HepG2 (cell line): ENCODE measurements around the gene HOMEZ. TPM values are rescaled to one million over a fixed set of nuclear protein-coding genes. Genes with fewer than 3 reads are reported as not detected.

Experiments used
- ASH2L ChIP-seq: fragments of 300-600, 200-600 bp; sonication (generic); IDR thresholded peaks from 2 replicates; pipeline ENCODE4 v1.7.0; 2017; ENCODE audit warnings: low read depth, mild to moderate bottlenecking, moderate library complexity, mixed read lengths, low read length; ENCODE audit not compliant: insufficient read length
- IRX3 ChIP-seq: sonication (generic); formaldehyde crosslinking; IDR thresholded peaks from 2 replicates; pipeline ENCODE4 v1.8.1; 2023; ENCODE audit warnings: mild to moderate bottlenecking, low read depth, missing genetic modification reagents, borderline replicate concordance
- JARID2 ChIP-seq: sonication (generic); formaldehyde crosslinking; IDR thresholded peaks from 2 replicates; pipeline ENCODE4 v1.8.1; 2023; ENCODE audit warnings: missing genetic modification reagents, inconsistent platforms; ENCODE audit not compliant: insufficient replicate concordance
- NRL ChIP-seq: sonication (generic); formaldehyde crosslinking; IDR thresholded peaks from 2 replicates; pipeline ENCODE4 v1.5.0; 2020; ENCODE audit warnings: missing genetic modification reagents, mild to moderate bottlenecking, moderate library complexity, borderline replicate concordance
- SRSF9 ChIP-seq: fragments of 200-400 bp; formaldehyde crosslinking; IDR thresholded peaks from 2 replicates; pipeline ENCODE4 v1.6.1; 2018; ENCODE audit warnings: borderline replicate concordance, mild to moderate bottlenecking, low read depth, low read length; ENCODE audit not compliant: insufficient read depth, poor library complexity, severe bottlenecking
- TAF15 ChIP-seq: fragments of 200-400 bp; formaldehyde crosslinking; IDR thresholded peaks from one replicate; pipeline ENCODE4 v1.6.1; 2018; ENCODE audit warnings: mild to moderate bottlenecking, low read depth, low read length; ENCODE audit not compliant: poor library complexity, severe bottlenecking
- WIZ ChIP-seq: sonication (generic); formaldehyde crosslinking; IDR thresholded peaks from 2 replicates; pipeline ENCODE4 v1.5.1; 2020; ENCODE audit warnings: mild to moderate bottlenecking, missing genetic modification reagents
- YEATS2 ChIP-seq: sonication (generic); formaldehyde crosslinking; IDR thresholded peaks from 2 replicates; pipeline ENCODE4 v1.4.0; 2020; ENCODE audit warnings: missing genetic modification reagents, borderline replicate concordance
- ZFP62 ChIP-seq: sonication (generic); formaldehyde crosslinking; IDR thresholded peaks from 2 replicates; pipeline ENCODE4 v1.4.0; 2020; ENCODE audit warnings: missing genetic modification reagents
- ZNF136 ChIP-seq: sonication (generic); formaldehyde crosslinking; IDR thresholded peaks from 2 replicates; pipeline ENCODE4 v1.8.1; 2022; ENCODE audit warnings: low read depth, mild to moderate bottlenecking, moderate library complexity, missing genetic modification reagents
- ZNF292 ChIP-seq: sonication (generic); formaldehyde crosslinking; IDR thresholded peaks from 2 replicates; pipeline ENCODE4 v1.8.1; 2022; ENCODE audit warnings: mild to moderate bottlenecking, low read depth, missing genetic modification reagents, borderline replicate concordance
- ZNF333 ChIP-seq: sonication (generic); formaldehyde crosslinking; IDR thresholded peaks from 2 replicates; pipeline ENCODE4 v1.4.0; 2020; ENCODE audit warnings: mild to moderate bottlenecking, missing genetic modification reagents, borderline replicate concordance
- ZNF354B ChIP-seq: sonication (generic); formaldehyde crosslinking; IDR thresholded peaks from 2 replicates; pipeline ENCODE4 v1.8.0; 2022; ENCODE audit warnings: mild to moderate bottlenecking, missing genetic modification reagents
- ZNF775 ChIP-seq: sonication (generic); formaldehyde crosslinking; IDR thresholded peaks from 2 replicates; pipeline ENCODE4 v1.4.0; 2020; ENCODE audit warnings: missing genetic modification reagents, mild to moderate bottlenecking, moderate library complexity, borderline replicate concordance
- polyA plus RNA-seq, 8 experiments: library from polyadenylated mRNA; depleted of rRNA in 3 of 8; stranded (reverse) in 7 of 8; unstranded in 1 of 8; fragments of >200 nt; fragmentation: Illumina TruSeq in 4 of 8; extraction: Trizol in 4 of 8; gene quantifications; 2 replicates each; pipeline versions ENCODE4 v1.2.1 to v1.2.3, GENCODE V29; 2011 to 2016; ENCODE audit warnings: low read depth in 4 of 8, missing spikeins in 1 of 8, mixed read lengths in 1 of 8; ENCODE audit not compliant: insufficient read depth in 1 of 8
- total RNA-seq, 5 experiments: library from RNA; depleted of rRNA; stranded (reverse); fragments of >200 nt; fragmentation: Illumina TruSeq; extraction: Trizol; gene quantifications; 2 replicates each; pipeline ENCODE4 v1.2.3, GENCODE V29; 2016; ENCODE audit warnings: low read depth in 1 of 5
- TF ChIP-seq, protein P1 (sequence below): sonication (generic); formaldehyde crosslinking; conservative IDR thresholded peaks from 2 replicates; pipeline ENCODE4 v1.4.0; 2020; ENCODE audit warnings: missing genetic modification reagents
- TF ChIP-seq, protein P2 (sequence below): sonication (generic); formaldehyde crosslinking; IDR thresholded peaks from 2 replicates; pipeline ENCODE4 v1.5.0; 2020; ENCODE audit warnings: mild to moderate bottlenecking, missing genetic modification reagents
- TF ChIP-seq, protein P3 (sequence below): sonication (generic); formaldehyde crosslinking; IDR thresholded peaks from 2 replicates; pipeline ENCODE4 v1.4.0; 2020; ENCODE audit warnings: mild to moderate bottlenecking, missing genetic modification reagents

The HOMEZ gene
- total and polyA plus RNA-seq, 2 of the 13 experiments (the other 11 are each of a cell fraction or from before 2014, with no cell fraction given) = 14.5 to 31.8 TPM

DNA sequence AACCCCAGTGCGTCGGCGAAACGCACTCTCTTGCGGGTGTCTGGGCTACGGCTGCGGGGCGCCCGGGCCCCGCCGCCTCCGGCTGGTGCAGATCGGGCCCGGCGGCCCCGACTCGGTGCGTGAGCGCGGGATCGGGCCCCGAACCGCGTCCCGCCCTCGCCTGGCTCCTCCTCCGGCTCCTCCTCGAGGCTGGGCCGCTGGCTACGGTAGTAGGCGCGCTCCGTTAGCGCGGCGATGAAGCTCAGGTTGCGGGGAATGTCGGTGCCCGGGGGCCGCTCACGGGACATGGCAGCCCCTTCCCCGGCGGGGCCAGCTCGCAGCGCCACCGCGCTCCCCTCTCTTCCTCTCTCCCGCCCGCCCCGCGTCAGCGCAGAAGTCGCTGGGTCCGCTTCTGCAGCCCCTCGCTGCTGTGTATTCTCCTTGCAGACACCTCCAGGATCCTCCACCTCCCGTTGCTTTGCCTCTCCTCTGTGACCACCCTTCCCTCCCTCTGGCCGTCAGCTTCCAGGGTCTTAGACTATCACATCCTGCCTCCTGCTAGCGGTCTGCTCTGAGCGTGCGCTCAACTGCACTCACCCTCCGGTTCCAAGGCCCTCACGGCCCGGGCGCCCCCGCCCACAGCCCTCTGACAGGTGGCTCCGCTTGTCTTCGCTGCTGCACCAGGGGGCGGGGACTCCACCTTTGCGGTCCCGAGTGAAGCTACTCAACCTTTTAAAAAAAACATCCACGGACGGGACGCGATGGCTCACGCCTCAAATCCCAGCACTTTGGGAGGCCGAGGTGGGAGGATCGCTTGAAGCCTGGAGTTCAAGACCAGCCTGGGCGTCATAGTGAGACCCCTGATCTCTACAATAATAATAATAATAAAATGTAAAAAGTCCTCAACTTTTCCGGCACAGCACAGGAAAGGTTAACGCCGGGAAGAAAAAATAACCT, 16.6 kb upstream of the HOMEZ start, which contains the start of gene PPP1R3E (continued):
- peak; percentile 97 for TF ChIP-seq JARID2 (CRISPR knock-in tag)
- TF ChIP-seq ZNF292 (CRISPR knock-in tag) = peak; percentile 89
- no peak for TF ChIP-seq WIZ (CRISPR knock-in tag)
- peak; percentile 70; the same call in 1 of the 2 replicates for TF ChIP-seq IRX3 (CRISPR knock-in tag)
- TF ChIP-seq, protein P1, sequence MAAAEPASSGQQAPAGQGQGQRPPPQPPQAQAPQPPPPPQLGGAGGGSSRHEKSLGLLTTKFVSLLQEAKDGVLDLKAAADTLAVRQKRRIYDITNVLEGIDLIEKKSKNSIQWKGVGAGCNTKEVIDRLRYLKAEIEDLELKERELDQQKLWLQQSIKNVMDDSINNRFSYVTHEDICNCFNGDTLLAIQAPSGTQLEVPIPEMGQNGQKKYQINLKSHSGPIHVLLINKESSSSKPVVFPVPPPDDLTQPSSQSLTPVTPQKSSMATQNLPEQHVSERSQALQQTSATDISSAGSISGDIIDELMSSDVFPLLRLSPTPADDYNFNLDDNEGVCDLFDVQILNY = peak; percentile 28; the same call in 1 of the 2 replicates
- TF ChIP-seq NRL (CRISPR knock-in tag) = peak; percentile 87; the same call in 1 of the 2 replicates
- TF ChIP-seq, protein P2, sequence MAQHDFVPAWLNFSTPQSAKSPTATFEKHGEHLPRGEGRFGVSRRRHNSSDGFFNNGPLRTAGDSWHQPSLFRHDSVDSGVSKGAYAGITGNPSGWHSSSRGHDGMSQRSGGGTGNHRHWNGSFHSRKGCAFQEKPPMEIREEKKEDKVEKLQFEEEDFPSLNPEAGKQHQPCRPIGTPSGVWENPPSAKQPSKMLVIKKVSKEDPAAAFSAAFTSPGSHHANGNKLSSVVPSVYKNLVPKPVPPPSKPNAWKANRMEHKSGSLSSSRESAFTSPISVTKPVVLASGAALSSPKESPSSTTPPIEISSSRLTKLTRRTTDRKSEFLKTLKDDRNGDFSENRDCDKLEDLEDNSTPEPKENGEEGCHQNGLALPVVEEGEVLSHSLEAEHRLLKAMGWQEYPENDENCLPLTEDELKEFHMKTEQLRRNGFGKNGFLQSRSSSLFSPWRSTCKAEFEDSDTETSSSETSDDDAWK = no peak
- TF ChIP-seq ZNF136 (CRISPR knock-in tag) = peak; percentile 28; the same call in 1 of the 2 replicates
- 0 out of 2 replicates have a peak, but pooled peaks have one; percentile 60 for TF ChIP-seq ZNF354B (CRISPR knock-in tag)
- peak; percentile 35 for TF ChIP-seq TAF15
- peak; percentile 96 for TF ChIP-seq ZNF333 (CRISPR knock-in tag)
- TF ChIP-seq ASH2L = no peak
- TF ChIP-seq ZFP62 (CRISPR knock-in tag) = no peak
- TF ChIP-seq, protein P3, sequence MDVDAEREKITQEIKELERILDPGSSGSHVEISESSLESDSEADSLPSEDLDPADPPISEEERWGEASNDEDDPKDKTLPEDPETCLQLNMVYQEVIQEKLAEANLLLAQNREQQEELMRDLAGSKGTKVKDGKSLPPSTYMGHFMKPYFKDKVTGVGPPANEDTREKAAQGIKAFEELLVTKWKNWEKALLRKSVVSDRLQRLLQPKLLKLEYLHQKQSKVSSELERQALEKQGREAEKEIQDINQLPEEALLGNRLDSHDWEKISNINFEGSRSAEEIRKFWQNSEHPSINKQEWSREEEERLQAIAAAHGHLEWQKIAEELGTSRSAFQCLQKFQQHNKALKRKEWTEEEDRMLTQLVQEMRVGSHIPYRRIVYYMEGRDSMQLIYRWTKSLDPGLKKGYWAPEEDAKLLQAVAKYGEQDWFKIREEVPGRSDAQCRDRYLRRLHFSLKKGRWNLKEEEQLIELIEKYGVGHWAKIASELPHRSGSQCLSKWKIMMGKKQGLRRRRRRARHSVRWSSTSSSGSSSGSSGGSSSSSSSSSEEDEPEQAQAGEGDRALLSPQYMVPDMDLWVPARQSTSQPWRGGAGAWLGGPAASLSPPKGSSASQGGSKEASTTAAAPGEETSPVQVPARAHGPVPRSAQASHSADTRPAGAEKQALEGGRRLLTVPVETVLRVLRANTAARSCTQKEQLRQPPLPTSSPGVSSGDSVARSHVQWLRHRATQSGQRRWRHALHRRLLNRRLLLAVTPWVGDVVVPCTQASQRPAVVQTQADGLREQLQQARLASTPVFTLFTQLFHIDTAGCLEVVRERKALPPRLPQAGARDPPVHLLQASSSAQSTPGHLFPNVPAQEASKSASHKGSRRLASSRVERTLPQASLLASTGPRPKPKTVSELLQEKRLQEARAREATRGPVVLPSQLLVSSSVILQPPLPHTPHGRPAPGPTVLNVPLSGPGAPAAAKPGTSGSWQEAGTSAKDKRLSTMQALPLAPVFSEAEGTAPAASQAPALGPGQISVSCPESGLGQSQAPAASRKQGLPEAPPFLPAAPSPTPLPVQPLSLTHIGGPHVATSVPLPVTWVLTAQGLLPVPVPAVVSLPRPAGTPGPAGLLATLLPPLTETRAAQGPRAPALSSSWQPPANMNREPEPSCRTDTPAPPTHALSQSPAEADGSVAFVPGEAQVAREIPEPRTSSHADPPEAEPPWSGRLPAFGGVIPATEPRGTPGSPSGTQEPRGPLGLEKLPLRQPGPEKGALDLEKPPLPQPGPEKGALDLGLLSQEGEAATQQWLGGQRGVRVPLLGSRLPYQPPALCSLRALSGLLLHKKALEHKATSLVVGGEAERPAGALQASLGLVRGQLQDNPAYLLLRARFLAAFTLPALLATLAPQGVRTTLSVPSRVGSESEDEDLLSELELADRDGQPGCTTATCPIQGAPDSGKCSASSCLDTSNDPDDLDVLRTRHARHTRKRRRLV (CRISPR knock-in tag) = 0 out of 2 replicates have a peak, but pooled peaks have one; percentile 24
- peak; percentile 69 for TF ChIP-seq YEATS2
- no peak for TF ChIP-seq SRSF9
- TF ChIP-seq ZNF775 (CRISPR knock-in tag) = no peak
